OCI-LY7 (cell line): ENCODE measurements around the gene PRKD2.

Experiments used
- CTCF ChIP-seq: fragments of 200-600 bp; sonication (generic); conservative IDR thresholded peaks from 2 replicates; pipeline ENCODE4 v1.5.1; 2014; ENCODE audit warnings: mild to moderate bottlenecking, antibody characterized with exemption, low read length, moderate library complexity, mixed read lengths
- EZH2phosphoT487 ChIP-seq: fragments of 200-600 bp; sonication (generic); IDR thresholded peaks from 2 replicates; pipeline ENCODE4 v1.6.1; 2018; ENCODE audit warnings: low read depth, borderline replicate concordance, mild to moderate bottlenecking, mixed run types, antibody characterized with exemption, low read length, moderate library complexity, mixed read lengths

GRCh38 chr19:46733690-46734292, 16.9 kb upstream of the PRKD2 start:
- no peak for TF ChIP-seq CTCF
- no peak for TF ChIP-seq EZH2phosphoT487
